Left ventricle myocardium inferior (tissue), 1 donor: ENCODE results near the gene VPS39. TPM values are rescaled to one million over a fixed set of nuclear protein-coding genes. Genes with fewer than 3 reads are reported as not detected.
A peak's percentile ranks its signal among the peaks of the same experiment; 100 is the strongest.

ENCODE experiments used
- DNase-seq: peaks from one replicate; pipeline ENCODE4 v3.0.0-alpha.2; 2020
- H3K27ac ChIP-seq: fragments of 200-600 bp; replicated peaks from 2 replicates; pipeline ENCODE4 v1.8.0; 2021
- H3K27me3 ChIP-seq: fragments of 200-600 bp; 2 replicates; pipeline ENCODE4 v1.8.0; 2021; ENCODE audit warnings: low read depth
- H3K36me3 ChIP-seq: fragments of 200-600 bp; 2 replicates; pipeline ENCODE4 v1.8.0; 2021
- H3K4me1 ChIP-seq: fragments of 200-600 bp; 2 replicates; pipeline ENCODE4 v1.8.0; 2021
- H3K4me3 ChIP-seq: fragments of 200-600 bp; 2 replicates; pipeline ENCODE4 v1.8.0; 2021; ENCODE audit warnings: mild to moderate bottlenecking, moderate library complexity
- H3K9me3 ChIP-seq: fragments of 200-600 bp; replicated peaks from 2 replicates; pipeline ENCODE4 v1.8.0; 2021
- CTCF ChIP-seq: fragments of 200-600 bp; IDR thresholded peaks from 2 replicates; pipeline ENCODE4 v1.8.0; 2021; ENCODE audit warnings: antibody characterized with exemption, mild to moderate bottlenecking, borderline replicate concordance
- intact Hi-C: fragments of 100-400 bp; cut with micrococcal nuclease; formaldehyde crosslinking; loops from one replicate; pipeline ENCODE4 v1.11.0; 2022
- total RNA-seq: library from RNA; stranded (reverse); fragmentation: NEBNext Ultra II Directional; extraction: Animal tissue kit (Norgen Biotek cat#: 25700); gene quantifications from one replicate; pipeline ENCODE4 v1.2.1, GENCODE V29; 2021
- donor health status: DM: no; HTN: yes; CAD: no; lungs with severe emphysema.

The VPS39 gene
- total RNA-seq, 1 donor from 2014 or later = 49.2 TPM

GRCh38 chr15:42140383-42141070, 67.6 kb downstream of the VPS39 start:
- Histone ChIP-seq H3K36me3 (no peaks in the 10 kb centered on the region), H3K27ac (no peak overlapping the region), H3K27me3 (no peaks in the 10 kb centered on the region), H3K4me1 (no peaks in the 10 kb centered on the region), H3K9me3 (no peaks in the 10 kb centered on the region), H3K4me3 (no peak overlapping the region)
- intact Hi-C loops = no loop called here
- TF ChIP-seq CTCF = no peak
- no peak for DNase-seq

GRCh38 chr15:42139596-42139995, 68.5 kb downstream of the VPS39 start:
- intact Hi-C loops = loop anchor here (10.0 kb wide), 1 partner anchor 65 kb away; no protein-coding TSS in a partner anchor
- no peak for TF ChIP-seq CTCF
- H3K9me3 ChIP-seq = no peaks in the 10 kb centered on the region
- no peak for DNase-seq
- no peaks in the 10 kb centered on the region for H3K4me1 ChIP-seq
- no peak overlapping the region for H3K27ac ChIP-seq
- H3K27me3 ChIP-seq = no peaks in the 10 kb centered on the region
- H3K4me3 ChIP-seq = no peak overlapping the region
- H3K36me3 ChIP-seq = no peaks in the 10 kb centered on the region

- Histone ChIP-seq H3K36me3 (no peaks in the 10 kb centered on the region), H3K4me1 (no peaks in the 10 kb centered on the region), H3K4me3 (no peak overlapping the region), H3K27me3 (no peaks in the 10 kb centered on the region), H3K27ac (no peak overlapping the region), H3K9me3 (no peaks in the 10 kb centered on the region)
- intact Hi-C loops = loop anchor here (10.0 kb wide), 1 partner anchor 64 kb away; no protein-coding TSS in a partner anchor
- TF ChIP-seq CTCF = no peak
- DNase-seq = no peak
These were observed 69.1 kb downstream of the VPS39 start for GRCh38 chr15:42138968-42139386.

GRCh38 chr15:42138411-42138810, 69.7 kb downstream of the VPS39 start:
- Histone ChIP-seq H3K27me3 (no peaks in the 10 kb centered on the region), H3K36me3 (no peaks in the 10 kb centered on the region), H3K4me3 (no peak overlapping the region), H3K4me1 (no peaks in the 10 kb centered on the region), H3K27ac (no peak overlapping the region), H3K9me3 (no peaks in the 10 kb centered on the region)
- no peak for DNase-seq
- intact Hi-C loops = loop anchor here (10.0 kb wide), 1 partner anchor 64 kb away; no protein-coding TSS in a partner anchor
- TF ChIP-seq CTCF = no peak

- intact Hi-C loops = loop anchor here (10.0 kb wide), 1 partner anchor 63 kb away; no protein-coding TSS in a partner anchor
- TF ChIP-seq CTCF = peak; percentile 60
These were observed 70.4 kb downstream of the VPS39 start for GRCh38 chr15:42137461-42138261.

More at GRCh38 chr15:42137461-42138261, 70.4 kb downstream of the VPS39 start:
- DNase-seq = no peak
- no peaks in the 10 kb centered on the region for H3K27me3 ChIP-seq
- H3K4me1 ChIP-seq = no peaks in the 10 kb centered on the region
- H3K4me3 ChIP-seq = no peak overlapping the region
- H3K9me3 ChIP-seq = no peaks in the 10 kb centered on the region
- no peaks in the 10 kb centered on the region for H3K36me3 ChIP-seq
- H3K27ac ChIP-seq = no peak overlapping the region
